Measurements from ENCODE around the gene TNFRSF4.

- TF ChIP-seq POLR2A (IDR thresholded peaks at IDR 0.05; ENCODE audit: low read depth): no peak
- no peak for TF ChIP-seq CTCF (IDR thresholded peaks at IDR 0.05)
Measured at GRCh38 chr1:1206966-1207531, 6.9 kb downstream of the TNFRSF4 start.

All from esophagus muscularis mucosa (tissue), 3 donors.